Superior temporal gyrus (tissue), 1 donor: ENCODE measurements around the gene PRDM1.
A peak's percentile ranks its signal among the peaks of the same experiment; 100 is the strongest.

ENCODE experiments used
- DNase-seq: peaks from one replicate; pipeline ENCODE4 v3.0.0-alpha.2; 2016; ENCODE audit errors: extremely low spot score

Gene PRDM1

DNA sequence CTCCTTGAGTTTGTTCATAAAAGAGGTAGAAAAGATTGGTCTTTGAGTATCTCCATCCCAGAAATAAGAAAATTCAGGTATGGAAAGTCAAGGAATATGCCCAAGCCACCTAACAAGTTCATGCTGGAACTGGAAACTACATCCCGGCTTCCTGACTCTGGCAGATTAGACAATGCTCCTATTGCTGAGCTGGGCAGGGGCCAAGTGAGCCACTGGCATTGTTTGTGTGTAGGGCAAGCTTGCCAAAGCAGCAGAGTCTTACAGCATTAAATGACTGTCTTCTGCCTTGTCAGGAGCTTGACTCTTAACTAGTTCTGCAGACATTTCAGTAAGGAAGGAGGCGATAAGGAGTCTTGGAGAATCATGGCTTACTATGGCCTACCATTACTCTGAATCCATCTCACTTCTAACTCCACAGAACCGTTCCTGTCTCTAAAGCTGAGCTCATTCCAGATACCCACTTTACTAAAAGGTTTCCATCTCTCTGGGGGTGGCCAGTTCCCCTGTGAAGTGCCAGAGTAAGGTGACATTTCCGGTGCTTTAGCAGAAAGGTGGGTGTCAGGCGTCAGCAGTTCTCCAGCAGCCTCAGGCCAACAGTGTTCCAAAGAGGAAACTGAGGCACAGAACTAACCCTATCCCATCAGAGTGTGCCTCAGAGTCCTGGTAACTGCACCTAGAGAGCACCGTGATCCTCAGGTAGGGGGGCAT is 30.1 kb downstream of the PRDM1 start:
- peak; percentile 87 for DNase-seq

DNA sequence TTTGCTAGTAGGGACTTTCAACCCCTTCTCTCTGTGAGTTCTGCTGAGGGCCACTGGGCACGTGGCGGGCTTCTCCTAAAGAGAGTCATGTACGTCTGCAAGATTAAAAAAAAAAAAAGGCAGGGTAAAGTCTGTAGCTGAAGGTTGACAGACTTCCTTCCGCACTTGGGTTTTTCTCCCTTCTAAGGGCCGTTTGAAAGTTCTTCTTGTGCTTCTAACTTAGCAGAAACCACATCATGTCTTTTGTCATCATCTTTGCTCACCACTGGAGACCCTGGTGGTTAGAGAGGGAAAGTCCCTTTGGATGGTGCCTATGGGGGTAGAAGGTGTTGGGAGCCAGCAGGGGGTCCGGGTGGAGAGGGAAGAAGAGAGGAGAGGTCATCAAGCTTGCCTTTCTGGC is 31.4 kb downstream of the PRDM1 start:
- DNase-seq, result no peak

DNA sequence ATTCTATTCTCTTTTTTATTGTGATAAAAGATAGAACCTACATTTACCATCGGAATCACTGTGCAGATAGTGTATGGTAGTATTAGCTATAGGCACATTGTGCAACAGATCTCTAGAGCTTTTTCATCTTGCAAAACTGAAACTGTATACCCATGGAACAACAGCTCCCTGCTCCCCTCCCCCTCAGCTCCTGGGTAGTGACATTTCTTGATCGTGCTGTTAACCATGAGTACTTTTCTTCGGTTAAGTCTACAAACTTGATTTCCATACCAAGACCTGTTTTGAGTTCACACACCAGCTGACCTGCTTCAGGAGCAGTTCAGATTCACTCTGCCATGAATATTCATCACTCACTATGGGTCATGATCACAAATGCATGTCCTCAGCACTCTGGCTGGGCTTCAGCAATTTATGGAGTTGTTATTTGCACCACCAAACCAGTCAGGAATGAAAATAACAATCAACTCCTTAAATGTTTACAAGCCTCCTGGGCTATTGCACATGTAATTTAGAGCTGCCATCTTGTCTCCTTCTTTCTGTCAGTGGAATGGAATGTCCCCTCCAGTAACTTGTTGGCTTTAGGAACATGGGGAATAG is 32.8 kb downstream of the PRDM1 start:
- no peak for DNase-seq

DNA sequence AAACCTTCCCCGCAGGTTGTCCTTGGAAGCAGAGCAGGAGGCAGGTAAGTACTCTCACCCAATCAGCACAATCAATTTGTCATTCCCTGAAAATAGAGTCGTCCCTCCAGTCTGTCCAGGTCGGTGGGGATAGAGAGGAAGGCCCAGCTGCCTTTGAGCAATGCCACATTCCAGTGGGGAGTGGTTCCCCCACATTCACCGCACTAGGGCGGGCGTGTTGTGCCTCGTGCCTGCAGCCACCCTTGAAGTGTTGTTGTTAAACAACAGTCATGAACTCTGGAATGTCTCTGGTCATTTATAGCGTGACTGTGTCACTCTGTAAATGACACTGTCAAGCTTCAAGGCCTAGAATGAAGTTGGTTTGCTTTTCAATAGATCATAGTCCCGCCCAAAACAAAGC is 33.4 kb downstream of the PRDM1 start:
- no peak for DNase-seq

DNA sequence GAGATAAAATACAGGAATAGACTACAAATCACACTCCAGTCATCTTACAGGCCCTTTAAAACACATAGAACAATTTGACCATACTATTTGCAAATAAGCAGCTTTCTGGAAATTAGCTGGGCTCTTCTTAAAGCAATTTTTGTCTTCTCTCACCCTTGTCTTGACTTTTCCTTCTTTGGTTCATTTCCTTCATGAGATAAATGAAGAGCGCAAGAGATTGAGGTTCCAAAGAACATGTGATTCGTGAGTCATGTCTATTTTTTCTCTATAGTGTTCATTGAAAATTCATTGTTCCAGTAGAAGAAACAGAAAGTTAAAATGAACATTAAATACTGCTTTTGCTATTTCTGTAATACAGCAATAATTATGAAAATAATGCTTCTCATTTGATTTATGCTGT is 33.9 kb downstream of the PRDM1 start:
- peak; percentile 48 for DNase-seq

DNA sequence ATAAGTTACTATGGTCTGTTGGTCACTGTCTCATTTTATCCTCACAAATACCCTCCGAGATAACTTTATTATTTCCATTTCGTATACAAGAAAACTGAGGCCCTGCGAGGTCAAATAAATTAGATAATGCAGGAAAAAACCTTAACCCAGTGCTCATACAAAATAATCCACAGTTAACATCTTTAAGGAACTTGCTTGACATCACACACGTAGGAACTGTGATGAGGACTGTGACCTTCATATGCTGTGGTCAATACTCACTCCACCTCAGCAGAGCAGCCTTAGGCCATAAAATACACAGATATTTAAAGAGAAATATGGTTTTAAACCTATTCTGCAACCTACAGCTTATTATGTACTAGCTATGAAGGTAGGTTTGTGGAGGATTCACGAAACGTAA is 34.3 kb downstream of the PRDM1 start:
- no peak for DNase-seq

DNA sequence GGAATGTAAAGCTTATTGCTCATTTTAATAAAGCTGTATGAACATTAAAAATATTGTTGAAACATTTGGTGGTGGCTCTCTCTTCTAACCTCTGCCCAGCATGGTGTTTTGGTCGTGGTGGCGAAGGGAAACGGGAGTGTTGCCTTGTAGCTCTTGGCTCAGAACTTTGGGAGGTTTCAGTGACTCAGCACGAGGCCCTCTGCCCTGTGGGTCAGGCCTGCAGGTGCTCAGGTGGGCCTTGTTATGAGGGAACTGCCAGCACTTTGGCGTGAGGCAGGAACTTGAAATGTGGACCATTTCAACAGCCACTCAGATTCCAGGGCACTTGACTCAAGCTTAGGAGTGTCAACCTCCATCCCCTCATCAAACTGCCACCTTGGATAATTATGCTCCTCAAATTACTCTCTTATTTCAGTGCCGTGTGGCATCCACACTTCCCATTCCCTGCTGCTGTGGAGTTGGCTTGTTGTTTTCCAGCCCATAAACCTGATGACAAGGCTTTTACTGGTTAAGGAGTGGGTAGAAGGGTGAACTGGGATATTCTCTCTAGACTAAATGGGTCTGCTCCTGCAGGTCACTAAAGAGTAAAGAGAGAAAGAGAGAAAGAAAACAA is 36.3 kb downstream of the PRDM1 start:
- no peak for DNase-seq

DNA sequence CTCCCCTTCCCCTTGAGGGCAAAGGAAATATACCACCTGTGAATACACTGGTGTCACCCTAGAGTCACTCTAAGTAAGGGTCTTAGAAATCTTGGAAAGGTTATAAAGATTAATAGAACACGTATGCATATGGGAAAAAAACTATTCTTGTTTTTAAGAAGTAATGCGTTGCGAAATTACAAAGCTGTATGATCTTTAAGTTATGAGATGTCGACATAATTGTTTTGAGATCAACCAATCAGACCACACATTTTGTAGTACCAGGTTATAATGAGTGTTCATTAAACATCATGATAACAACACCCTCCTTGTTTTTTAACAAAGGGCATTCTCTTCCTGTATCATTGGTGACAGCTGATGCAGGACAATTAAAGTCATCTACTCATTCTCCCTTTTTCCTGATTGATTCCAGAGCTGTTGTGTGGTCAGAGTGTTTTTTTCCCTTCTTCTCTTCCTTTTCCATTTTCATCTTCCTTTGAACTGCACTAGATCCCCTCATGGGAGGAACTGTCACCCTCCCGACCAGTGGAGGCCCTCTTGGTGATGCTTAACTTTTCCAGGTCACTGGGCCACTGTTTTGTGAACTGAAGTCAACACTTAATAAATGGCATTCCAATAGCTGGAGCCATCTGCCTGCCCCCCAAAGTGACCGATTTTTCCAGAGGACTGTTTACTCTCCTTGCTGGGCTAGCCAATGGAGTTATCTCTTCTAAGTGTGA is 37.0 kb downstream of the PRDM1 start:
- DNase-seq, result no peak

DNA sequence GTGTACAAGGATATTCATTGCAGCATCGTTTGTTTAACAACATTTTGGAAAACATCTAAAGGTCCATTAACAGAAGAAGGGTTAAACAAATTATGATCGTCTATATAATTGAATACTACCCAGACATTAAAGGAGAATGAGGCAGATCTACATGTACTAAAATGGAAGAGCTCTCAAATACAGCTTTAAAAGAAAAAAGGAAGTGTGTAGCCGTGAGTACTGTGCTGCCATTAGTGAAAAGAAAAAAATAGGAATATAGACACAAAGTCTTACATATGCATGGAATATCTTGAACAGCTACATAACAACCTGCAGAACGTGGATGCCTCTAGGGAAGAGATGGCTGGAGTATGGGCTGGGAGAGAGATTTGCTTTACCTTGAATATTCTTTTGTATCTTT is 37.9 kb downstream of the PRDM1 start:
- DNase-seq, result no peak

DNA sequence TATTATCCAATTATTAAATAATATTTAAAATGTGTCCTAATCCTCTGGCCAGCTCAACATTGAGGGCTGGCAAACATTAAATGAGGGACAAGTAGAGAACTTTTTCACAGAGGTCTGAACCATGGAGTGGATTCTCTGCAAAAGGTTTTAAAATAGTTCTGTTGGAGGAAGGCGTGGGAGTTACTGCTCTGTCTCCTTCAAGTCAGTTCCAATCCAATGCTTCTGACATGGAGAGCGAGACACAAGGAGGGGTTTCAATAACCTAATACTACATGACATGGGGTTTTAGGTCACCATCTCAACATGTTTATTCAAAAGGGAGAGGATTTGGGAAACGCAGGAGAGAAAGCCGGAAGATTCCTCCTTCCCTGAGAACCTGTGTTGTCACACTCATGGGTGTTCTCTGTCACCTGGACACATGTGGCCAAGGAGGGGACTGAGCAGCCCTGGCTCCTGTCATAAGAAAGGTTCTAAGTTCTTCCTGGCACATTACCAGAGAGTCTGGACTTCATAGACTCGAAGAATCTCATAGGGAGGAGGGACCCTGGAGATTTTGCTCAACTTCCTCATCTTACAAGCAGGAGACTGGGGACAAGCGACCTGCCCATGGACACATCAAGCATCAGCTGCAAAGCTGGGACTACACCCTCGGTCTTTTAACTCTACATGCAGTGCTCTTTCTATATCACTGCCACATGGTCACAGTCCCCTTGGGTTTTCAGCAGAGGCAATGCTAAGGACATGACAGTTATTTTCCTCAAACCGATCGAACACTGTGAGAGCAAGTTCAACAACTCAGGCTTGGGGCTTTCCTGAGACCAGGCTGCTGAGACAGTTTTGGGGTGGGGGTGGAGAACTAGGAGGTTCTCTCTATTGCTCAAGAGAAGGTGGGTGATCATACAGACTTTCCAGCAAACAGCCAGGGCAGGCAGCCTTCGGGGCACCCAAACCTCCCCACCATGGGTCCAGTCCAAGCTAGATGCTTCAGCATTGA is 38.6 kb downstream of the PRDM1 start:
- DNase-seq, result no peak

DNA sequence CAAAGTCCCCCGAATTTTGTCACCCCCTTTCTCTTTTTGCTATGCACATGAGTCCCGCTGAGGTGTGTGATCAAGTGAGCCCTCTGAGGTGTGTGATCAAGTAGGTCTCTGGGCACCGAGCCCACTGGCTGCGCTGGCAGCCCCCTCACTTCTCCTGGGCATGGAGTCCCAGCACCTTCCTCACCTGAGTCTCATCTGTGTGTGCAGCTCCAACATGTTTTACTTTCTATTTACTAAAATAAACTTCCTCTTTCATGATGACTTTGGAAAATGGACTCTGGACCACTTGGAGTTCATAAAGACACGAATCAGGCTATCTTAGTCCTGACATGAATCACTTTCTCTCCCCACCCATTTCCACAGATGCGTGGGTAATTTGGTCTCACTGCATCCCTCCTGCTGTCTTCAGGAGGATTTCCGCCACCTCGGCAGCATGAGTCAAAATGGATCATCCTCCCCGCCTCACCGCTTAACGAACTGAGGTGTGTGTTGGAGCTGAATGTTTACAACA is 39.8 kb downstream of the PRDM1 start:
- no peak for DNase-seq

DNA sequence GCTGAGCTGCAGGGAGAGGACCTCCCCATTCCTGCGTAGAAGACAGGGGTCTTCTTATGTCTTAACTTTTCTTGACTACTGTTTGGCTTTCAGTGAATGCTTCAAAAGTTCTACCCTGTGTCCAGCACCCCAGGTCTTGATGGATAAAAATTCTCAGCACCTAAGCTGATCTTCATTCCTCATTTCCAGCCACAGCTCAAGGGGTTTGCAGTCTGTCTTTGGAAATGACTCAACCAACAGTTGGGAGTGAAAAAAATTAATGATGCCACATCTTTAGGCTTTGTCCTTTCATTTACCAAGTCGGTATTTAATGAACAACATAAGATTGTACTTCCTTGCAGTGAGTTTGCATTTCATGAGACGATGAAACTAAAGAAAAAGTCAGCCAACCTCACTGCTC is 40.3 kb downstream of the PRDM1 start:
- DNase-seq, result no peak

DNA sequence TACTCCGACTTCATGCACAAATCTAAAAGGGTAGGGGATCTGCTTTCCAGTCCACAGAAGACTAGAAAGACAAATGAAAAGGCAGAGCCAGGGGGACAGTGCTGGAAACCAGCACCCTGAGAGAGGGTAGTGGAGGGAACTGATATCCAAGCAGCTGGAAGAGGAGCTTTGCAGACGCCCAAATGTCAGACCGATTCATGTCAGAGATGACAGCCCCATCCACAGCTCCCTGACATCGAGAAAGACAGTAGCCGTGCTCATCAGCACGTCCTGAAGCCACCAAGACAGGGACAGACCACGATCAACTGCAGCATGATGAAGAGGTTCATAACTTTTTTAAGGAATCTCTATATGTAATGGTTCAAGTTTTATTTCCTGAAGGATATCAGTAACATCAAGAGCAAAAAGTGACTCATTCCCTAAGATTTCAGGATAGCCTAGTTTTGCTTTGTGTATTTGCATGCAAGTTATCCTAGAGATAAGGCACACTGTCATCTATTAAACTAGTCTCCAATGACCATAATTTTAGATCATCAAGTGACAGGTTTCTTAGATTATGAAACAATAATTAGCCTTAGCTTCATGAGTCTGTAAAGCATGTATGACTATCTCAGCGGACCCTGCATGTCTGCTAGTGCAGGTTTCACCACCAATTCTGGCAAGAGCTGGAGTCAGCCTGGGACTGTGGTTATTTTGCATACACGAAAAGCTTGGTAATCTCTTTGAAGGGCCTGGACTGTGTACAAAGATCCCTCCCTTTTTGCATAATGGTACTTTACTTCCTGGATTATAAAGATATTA is 43.0 kb downstream of the PRDM1 start:
- no peak for DNase-seq

DNA sequence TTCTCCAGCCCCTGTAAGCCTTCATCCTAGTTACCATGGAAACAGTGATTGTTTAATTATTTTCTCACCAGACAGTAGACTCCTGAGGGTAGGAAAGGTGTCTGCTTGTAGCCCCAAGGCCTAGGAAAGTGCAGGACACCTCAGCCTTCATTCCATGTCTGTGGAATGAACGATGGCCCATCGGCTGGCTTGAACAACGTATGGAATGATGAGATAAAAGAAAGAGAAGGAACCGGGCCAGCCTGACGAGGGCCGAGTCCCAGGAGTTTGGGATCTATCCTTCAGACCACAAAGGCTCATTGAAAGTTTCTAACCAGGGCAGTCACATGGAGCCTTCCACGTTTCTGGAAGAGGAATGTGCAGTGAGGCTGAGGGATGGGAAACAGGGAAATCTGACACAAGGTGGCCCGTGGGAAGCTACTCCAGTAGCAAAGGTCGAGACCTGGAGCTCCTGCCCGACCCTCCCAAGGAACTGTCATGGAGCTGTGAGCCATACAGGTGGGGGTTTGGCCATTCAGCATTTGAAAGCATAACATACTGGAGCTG is 46.1 kb downstream of the PRDM1 start:
- no peak for DNase-seq

DNA sequence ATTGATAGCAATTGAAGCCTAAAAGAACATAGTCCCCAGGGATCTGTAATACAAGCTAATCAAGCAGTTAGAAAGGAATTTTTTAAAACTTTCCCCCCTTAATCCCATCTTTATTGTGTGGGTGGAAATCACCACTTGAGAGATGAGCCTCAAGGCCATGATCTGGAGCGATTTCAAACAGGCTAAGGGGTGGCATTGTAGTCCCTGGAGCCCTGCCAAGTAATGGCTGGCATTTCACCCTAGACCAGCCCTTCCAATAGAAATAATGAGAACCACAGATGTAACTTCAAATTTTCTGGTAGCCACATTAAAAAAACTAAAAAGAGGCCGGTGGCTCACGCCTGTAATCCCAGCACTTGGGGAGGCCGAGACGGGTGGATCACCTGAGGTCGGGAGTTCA is 46.9 kb downstream of the PRDM1 start:
- no peak for DNase-seq

DNA sequence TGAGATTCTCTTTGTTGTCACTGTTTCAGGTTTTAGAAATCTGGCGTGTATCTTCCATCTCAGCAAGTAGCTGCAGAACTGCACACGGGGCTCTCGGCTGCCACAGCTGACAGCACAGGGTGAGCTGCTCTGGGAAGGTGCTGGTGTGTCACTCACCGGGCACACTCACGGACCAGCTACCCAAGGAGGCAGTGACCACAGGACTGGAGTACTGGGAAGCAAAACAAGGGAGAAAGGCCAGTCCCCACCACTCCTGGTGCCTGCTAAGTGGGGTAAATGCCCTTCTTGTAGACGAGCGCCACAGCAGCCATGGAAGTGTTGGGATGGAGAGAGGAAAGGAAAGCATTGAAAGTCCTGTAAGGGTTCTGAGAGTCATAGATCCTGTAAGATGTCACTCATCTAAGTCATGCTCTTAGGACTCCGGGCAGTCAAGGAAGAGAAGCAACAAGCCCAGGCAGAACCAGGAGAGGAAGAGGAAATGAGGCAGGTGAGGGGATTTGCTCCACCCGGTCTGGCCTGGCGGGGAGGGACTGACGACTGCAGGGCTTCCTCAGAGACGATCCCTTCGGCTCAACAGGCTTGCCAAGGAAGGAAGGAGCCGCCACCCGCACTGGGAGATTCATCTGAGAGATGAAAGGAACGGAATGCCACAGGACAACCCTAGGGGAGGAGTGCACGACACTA is 48.1 kb downstream of the PRDM1 start:
- DNase-seq, result no peak

DNA sequence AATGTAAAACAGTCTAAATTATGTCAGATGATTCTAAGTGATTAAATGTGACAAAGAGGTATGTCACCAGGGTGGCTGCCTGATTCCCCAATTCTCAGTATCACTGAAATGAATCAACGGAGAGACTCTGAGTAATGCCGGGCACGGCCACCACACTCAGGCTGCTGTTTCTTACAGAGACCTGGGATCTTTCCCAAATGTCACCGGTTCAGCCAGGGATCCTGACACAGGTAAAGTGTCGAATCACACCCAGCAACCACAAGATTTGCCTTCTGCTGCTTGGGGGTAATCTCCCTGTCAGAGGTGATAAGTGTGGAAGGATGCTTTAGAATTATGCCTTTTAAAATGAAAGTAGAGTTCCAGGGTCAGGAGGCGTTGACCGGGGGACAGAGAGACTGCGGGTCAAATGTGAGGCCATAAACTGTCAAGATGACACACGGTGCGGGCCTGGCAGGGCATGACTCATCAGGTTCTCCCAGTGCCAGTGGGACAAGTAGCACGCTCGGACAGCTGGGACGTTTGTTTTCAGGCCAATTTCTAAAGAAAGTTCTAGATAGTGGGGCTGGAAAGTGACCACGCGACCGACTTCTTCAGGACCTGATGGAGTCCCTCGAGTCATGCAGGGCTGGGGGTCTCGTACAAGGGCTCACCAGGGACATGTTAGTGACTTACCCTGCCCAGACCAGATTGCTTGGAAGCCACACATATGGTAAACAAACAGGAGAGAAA is 48.9 kb downstream of the PRDM1 start:
- DNase-seq, result no peak

DNA sequence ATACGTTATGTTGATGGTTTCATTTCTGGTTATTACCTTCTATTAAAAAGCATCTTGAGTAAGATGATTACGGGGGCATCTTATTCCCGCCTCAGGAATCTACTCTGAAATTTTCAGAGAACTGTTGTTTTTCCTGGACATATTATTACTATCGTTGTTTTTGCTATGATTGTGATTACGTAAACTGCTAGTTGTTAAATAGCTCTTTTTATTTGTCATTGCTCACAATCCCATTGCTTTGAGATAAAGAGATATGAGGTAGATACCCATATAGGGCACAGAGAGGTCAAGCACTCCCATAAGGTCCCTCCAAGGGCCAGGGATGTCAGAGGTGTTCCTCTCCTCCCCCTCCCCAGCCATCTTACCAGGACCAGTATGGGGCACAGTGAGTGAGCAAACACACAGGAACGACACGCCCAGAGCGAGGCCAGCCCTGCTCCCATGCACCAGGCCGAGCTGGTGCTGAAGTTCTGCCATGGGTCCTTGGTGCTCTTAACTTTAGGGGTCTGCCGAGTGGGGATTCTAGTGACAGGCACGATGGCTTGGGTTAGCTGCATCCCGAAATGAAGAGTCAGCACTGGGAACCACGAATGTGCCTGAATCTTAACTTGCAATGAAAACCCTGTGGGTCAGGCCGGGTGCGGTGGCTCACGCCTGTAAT is 49.9 kb downstream of the PRDM1 start:
- no peak for DNase-seq
